ENCODE results near the gene SLC44A1.

The SLC44A1 gene

DNA sequence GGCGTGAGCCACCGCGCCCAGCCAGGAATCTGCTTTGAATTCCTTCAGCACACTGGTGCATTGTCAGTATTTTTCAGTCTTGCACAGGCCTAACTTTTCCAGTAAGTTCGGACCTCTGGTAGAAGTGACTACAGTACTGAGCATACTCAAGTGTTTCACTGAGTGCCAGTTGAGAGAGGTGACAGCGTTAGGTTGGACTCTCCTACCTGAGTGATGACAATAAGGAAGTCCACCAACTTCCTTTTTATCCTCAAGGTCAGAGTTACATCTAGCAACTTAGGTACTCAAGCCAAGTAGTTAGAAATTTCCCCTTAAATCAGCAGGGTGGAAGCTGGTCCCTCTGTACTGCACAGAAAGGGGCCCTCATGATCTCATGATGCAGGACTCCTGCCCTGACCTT is 177.4 kb downstream of the SLC44A1 start:
- DNase-seq (ENCODE audit: low read depth in 1 of 2, low spot score in 1 of 2): no peak

DNA sequence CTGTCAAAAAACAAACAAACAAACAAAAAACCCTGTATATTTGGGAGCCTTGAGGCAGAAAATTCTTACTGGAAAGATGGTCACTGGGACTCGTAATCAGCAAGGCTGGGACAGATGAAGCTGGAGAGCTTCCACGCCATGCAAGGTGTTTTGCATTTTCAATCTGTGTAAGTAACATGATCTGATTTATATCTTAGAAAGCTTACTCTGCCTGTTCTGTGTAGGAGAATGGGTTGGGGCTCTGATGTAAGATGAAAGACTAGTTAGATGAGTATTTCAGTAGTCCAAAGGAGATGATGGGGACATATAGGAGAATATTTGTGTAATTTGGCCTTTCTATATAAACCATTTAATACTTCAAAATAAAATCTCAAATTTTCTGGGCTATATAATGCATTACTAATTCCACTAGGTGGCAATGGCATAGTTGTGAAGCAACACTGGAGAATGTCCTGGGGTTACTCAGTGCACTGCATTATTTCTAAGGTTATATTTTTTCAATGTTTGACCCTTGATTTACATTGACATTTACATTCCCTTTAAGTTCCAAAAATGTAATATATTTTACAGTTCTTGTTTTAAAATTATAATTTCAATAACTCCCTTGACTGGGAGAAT is 181.5 kb downstream of the SLC44A1 start:
- DNase-seq (ENCODE audit: low read depth in 1 of 2, low spot score in 1 of 2): no peak

DNA sequence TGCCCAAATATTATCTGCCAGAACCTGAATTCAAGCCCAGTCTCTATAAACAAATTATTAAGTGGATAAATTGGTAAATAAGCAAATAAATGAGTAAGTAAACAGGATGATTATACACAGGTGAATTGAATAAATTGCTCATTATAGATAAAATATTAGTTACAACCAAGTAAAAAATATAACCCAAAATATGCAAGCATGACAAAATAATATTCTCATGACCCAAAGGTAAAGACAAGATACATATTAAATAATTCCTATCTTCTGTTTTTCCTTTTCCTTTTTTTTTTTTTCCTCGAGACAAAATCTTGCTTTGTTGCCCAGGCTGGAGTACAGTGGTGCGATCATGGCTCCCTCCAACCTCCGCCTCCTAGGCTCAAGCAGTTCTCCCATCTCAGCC is 182.2 kb downstream of the SLC44A1 start:
- DNase-seq (ENCODE audit: low read depth in 1 of 2, low spot score in 1 of 2): no peak

DNA sequence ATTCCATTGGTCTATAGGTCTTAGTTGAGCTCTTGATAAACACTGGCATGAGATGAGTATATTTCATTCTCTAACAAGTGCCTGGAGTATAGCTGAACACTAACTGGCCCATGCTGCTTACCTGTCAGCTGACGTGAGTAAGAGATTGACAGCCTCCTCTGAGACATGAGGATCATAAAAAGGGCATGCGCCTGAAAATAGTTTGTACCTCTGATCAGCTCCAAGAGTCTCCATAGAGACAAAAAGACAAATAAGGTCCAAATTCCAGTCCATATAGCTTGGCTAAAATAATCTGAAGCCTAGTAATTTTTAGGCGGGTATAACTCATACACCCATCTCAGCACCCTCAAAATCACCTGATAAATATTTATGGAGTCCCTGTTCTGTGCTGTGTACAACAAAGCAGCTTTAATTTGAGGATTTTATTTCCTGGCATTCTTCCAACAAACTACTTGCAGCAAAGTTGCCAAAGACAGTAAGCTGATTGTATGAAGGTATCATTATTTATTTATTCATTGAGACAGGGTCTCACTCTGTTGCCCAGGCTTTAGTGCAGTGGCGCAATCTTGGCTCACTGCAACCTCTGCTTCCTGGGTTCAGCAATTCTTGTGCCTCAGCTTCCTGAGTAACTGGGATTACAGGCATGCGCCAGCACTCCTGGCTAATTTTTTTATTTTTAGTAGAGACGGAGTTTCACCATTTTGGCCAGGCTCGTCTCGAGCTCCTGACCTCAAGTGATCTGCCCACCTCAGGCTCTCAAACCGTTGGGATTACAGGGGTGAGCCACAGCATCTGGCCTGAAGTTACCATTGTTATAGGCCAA is 187.2 kb downstream of the SLC44A1 start:
- no peak for DNase-seq (ENCODE audit: low read depth in 1 of 2, low spot score in 1 of 2)

DNA sequence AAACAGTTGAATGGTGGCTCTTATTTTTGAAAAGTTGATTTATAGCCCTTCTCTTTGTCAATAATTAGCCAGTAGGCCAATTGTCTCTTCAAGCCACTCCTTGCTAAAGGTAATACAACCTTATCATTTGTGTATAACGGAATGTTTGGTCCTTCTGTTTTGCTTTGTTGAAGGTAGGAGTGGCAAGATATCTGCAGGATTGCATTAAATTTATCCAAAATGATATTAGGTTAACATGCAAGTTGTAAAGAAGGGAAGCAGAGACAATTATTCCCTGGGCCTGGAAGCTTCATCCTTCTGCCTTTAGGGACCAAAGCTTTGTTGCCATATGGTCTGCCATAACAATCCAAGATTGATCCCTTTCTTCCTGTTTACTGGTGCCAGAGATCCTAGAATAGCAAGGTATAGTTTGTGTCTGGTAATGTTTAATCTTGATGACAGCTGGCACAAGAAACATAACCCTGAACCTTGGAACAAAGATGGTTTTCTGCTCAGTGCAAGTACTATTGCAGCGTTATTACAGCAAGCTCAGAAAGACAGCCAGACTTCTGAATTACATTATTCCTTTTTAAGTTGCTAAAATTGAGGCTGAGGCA is 187.9 kb downstream of the SLC44A1 start:
- no peak for DNase-seq (ENCODE audit: low read depth in 1 of 2, low spot score in 1 of 2)

DNA sequence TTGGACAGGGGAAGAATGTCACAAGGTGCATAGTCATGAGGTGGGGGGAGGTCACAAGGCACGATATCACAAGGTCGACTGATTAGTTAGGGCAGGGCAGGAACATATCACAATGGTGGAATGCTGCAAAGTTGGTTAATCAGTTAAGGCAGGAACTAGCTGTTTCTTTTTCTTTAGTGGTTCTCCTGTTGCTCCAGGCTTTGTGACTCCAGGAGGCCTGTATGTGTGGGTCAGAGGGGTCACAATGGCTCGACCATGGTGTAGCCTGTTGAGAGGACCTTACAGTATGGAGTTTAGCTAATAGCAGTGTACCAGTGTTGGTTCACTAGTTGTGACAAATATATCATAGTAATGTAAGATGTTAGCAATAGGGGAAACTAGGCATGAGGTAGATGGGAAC is 191.0 kb downstream of the SLC44A1 start:
- no peak for DNase-seq (ENCODE audit: low read depth in 1 of 2, low spot score in 1 of 2)

DNA sequence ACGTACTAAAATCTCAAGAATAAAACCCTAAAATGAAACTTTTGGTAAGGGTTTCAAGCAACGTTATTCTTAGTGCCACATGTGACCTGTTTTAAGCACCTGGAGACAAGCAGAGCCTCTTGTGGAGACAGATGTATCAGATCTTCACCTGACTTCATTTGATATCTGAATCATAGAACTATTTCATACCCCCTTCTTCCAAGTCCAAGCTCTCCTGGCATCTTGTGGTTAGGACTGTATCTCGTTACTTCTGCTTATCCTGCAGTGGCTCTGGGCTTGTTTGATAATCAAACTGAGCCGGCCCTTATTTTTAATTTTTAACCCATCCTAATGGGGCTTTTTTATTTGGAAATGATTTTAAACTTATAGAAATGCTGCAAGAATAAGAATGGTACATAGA is 192.3 kb downstream of the SLC44A1 start:
- DNase-seq (ENCODE audit: low read depth in 1 of 2, low spot score in 1 of 2): no peak

DNA sequence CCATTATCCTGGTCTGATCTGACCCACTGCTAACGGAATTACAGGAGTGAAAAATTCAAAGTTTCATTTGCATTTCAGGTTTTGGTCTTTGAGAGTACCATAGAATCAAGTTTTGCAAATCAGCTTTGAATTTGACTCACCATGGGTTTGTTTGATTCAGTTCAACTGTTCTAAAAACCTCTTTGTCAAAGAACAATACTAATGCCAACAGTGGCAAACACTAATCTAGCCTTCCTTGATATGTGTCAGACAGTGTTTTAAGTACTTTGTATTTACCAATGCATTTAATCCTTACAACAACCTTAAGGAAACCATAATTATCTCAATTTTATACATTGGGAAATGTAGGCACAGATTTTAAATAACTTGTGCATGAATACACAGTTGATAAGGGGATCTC is 193.3 kb downstream of the SLC44A1 start:
- DNase-seq (ENCODE audit: low read depth in 1 of 2, low spot score in 1 of 2): no peak

DNA sequence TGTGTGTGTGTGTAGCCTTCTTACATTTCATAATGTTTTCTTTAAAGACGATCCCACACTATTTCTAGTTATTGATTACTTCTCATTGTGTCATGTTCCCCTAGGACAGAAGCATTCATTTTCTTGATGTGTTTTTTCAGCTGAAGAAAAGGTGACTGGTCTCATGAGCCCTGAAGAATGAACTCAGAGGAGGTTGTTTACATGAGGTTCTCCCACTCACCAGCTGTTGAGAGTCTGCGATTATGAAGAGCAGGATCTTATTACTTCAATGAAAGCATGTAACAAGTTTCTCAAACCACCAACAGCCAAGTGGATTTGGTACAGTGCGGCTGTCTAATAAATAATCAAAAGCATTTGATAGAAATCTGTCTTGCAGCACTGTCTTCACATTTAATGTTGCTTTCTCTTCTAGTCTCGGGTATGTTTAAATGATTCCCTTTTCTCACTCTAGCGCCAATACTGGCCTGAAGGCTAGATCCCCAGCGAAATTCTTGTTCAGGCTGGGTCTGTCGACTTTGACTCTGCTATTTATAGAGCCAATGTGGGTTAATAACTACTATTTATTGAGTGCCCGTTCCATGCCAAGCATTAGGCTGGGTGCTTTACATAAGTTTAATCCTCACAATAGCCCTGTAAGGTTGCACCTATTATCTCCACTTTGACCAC is 193.8 kb downstream of the SLC44A1 start:
- DNase-seq (ENCODE audit: low read depth in 1 of 2, low spot score in 1 of 2): no peak

DNA sequence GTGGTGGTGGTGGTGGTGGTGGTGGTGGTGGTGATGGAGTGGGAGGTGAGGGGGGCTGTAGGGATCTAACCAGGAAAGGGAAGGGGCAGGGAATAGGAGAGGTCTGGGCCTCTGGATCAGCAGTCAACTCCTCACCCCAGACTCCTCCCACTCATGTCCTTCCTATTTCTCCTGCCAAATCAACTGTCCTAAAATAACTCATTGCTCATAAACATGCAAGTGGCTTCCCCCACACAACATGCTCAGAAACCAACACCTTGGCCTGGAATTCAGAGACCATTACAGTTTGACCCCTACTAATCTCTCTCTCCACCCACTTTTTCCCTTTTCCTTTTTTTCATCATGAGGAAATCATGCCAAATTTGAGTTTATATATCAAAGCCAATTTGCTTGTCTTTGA is 195.0 kb downstream of the SLC44A1 start:
- DNase-seq (ENCODE audit: low read depth in 1 of 2, low spot score in 1 of 2): no peak

DNA sequence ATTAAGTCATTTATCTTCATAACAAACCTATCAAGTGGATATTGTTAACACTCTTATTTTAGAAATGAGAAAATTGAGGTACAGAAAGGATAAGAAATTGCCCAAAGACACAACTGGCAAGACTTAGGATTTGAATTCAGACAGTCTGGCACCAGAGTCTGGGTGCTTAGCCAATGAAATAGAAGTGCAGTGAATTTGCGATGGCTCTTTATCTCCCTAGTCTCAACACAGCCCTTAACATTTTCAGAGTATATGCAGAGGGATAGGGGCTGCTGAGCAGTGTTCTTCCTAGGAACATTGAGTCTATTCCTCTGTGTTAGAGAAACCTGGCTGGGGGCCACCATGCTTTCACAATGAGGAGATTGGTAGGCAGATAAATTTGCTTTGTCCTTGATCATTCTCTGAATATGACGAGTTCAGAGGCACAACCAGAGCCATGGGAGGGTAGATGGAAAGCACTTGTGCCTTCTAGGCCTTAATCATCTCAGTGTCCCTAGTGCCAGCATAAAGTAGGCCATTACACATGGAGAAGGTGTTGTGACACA is 197.2 kb downstream of the SLC44A1 start:
- no peak for DNase-seq (ENCODE audit: low read depth in 1 of 2, low spot score in 1 of 2)

DNA sequence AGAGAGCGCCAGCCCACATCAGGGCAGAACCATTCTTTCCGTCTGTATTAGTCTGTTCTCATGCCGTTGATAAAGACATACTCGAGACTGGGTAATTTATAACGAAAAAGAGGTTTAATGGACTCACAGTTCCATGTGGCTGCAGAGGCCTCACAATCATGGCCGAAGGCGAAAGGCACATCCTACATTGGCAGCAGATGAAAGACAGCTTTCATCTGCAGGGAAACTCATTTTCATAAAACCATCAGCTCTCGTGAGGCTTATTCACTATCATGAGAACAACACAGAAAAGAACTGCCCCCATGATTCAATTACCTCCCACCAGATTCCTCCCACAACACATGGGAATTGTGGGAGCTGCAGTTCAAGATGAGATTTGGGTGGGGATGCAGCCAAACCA is 198.7 kb downstream of the SLC44A1 start:
- no peak for DNase-seq (ENCODE audit: low read depth in 1 of 2, low spot score in 1 of 2)

DNA sequence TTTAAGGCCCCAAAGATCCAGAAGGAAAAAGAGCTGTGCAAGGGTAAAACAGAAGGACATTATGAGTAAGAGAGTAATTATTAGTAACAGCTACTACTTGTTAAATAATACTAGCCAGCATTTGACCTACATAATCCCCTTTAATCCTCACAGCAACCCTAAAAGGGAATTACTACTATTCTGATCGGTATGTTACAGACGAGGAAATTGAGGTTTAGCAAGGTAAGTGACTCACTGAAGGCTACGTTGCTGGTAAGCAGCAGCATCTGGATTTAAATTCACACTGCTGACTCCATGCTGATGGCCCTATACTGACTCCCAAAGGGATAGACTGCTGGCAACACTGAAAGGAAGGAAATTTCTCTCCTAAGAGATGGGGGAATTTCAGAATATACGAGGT is 199.7 kb downstream of the SLC44A1 start:
- DNase-seq (ENCODE audit: low read depth in 1 of 2, low spot score in 1 of 2): no peak

DNA sequence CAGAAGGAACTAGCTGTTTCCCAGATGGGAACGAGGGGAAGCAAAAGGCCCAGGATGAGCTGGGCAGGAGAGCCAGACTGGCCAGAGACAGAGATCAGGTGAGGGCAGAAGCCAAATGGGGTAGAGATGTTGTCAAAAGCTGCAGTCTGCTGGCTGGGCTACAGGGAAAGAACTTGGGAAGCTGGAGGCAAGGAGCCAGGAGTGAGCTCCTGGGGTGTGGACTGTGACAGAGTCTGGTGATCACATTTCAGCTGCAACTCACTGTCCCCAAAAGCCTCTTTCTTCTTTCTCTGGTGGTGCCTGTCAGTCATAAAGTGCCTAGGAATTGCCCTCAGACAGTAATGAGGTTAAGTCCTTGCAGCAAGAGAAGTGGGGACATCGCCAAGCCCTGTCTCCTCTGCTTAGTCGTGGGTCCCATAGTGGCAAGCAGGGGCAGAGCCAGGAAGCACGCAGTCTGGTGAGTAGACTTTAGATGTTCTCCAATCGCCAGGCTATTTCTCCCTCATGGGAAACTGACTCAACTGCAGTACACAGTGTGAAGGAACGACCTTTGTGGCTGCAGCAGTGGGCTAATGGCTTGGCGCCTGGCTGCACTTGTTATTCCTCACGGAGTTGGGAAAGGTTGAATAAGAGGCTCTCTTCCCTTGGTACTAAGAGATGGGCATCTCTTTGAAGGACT is 200.9 kb downstream of the SLC44A1 start:
- no peak for DNase-seq (ENCODE audit: low read depth in 1 of 2, low spot score in 1 of 2)

DNA sequence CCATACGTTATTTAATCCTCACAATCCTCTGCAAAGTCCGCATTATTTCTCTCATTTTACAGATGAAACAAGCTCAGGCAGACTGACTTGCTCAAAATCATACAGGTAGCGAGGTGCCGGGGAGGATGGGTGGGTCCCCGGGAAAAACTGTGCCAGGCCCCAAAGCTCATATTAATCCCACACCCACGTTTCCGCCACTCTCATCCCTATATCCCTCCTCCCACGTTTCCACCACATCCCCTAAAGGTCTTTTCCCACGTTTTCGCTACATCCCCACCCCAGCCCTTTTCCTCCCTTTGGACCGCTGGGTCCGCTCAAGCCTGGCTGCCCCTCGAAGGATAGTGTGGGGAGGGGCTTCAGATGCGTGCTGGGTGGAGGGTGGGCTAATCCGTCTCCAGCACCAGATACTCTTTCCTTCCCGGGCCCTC is 202.9 kb downstream of the SLC44A1 start:
- no peak for DNase-seq (ENCODE audit: low read depth in 1 of 2, low spot score in 1 of 2)

DNA sequence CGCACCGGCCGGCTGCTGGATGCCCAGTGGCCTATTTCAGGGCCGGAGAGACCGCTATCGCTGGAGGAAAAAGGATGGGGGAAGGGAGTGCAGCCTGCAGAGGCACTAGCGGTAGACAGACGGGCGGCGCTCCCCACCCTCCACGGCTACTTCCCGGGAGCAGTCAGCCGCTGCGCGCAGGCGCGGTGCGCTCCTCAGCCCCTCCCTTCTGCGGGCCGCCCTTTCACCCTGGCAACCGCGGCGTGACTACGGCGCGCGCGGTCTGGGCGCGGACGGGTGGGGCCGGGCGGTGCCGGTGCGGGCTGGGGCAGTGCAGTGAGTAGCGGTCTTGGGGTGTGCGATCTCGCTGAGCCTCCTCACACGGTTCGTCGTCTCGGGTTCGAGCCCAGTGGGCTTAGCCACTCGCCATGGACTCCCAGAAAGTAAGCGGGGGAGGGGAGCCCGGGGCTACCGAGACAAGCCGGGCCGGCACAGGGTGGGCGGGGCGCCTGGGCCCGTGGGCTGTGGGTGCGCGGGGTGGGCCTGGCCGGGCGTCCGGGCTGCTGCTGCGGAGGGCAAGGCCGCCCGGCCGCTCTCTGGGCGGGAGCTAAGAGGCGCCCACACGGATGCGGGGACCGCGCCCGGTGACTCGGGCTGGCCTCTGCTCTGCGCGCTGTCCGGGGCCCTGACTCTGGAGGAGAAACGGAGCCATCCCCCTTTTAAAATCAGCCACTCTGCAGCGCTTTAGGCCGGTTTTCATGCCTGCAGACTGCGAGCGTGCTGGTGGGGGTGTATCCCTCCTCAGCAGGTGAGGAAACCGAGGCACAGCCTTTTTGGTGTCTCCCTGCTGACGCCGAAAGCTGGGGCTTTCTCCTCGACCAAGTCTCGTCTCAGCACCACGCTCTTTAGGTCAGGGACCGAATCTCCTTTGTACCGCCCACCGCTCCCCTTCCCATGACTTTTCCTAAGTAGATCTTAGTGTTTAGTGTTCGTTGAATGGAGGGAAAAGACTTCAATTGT is 203.7 kb downstream of the SLC44A1 start, which contains the start of gene FSD1L:
Gene FSD1L, plus strand, starts transcription at position 221 of the 999 bp plus-strand sequence. Its CDS starts 187 bp downstream, at position 408.
- DNase-seq (ENCODE audit: low read depth in 1 of 2, low spot score in 1 of 2): peak; percentile 50 to 69

DNA sequence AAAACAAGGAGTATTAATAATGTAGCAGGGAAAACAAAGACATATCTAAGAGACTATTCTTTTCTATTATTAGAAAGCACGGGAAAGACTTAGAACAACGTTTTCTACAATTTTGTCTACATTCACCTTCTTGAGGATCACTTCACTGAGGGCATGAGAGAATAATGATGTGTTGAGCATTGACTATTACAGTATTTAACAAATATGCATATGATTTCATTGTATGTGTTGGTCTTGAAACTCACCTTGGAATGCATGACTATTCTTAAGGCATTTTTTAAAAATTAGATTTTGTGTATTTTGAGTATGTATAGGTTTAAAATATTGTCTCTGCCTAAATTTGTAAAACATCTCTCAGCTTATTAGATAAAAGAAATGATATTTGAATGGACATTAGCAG is 204.6 kb downstream of the SLC44A1 start:
- no peak for DNase-seq (ENCODE audit: low read depth in 1 of 2, low spot score in 1 of 2)

DNA sequence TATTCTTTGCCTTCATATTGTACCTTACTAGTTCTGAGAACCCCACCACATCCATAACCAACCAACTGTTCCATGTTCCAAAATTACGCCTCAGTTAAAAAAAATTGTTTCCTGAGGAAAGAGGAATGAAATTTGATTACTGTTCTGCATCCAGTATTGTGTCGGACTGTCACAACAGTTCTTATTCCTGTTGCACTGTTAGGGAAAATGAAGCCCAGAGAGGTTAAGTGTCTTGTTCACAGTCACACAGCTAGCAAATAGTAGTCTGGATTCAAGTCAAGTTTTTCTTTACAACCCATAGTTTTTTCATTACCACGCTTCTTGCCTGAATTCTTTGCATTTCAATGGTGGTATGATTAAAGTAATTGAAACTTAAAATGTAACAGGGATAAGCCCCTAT is 207.7 kb downstream of the SLC44A1 start:
- no peak for DNase-seq (ENCODE audit: low read depth in 1 of 2, low spot score in 1 of 2)

DNA sequence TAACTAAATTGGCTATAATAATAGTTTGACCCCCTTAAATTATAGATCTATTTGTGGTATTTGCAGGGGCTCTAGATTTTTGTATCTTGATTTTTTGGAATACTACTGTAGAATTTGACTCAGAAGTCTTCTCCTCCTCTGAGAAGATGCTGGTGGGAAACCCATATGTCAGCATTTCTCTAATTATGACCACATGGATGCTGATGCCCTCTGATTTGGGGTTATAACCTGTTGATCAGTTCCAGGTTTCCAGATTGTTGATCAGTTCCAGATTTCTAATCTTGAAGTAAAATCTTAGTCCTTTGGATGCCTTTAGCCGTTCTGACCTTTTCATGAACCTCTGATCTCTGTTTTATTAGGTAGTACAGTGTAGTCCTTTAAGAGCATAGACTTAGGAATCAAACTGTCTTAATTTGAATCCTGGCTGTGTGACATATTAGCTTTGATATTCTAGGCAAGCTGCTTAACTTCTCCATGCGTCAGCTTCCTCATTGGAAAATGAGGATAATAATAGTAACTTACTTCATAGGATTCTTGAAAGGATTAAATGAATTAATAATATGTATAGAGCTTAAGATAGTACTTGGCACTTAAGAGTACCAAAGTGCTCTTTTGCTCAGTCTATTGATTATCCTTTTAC is 211.5 kb downstream of the SLC44A1 start:
- no peak for DNase-seq (ENCODE audit: low read depth in 1 of 2, low spot score in 1 of 2)
